Thoracic aorta (tissue), 2 donors: ENCODE results near the gene AOPEP. TPM values are rescaled to one million over a fixed set of nuclear protein-coding genes. Genes with fewer than 3 reads are reported as not detected.

Source experiments
- ATAC-seq: fragments of 150-250 bp; one replicate; pipeline ENCODE4 v1.8.0; 2017; ENCODE audit warnings: low read depth; ENCODE audit not compliant: insufficient number of reproducible peaks, low FRiP score
- DNase-seq: peaks from one replicate; pipeline ENCODE4 v3.0.0-alpha.2; 2020; ENCODE audit warnings: low spot score
- H3K27ac ChIP-seq, 2 donors: fragments of 200-600 bp; sonication (generic); 1 replicate in 1 of 2; 2 replicates in 1 of 2; pipeline ENCODE4 v1.5.1; 2016; ENCODE audit warnings: mild to moderate bottlenecking in 2 of 2, moderate library complexity in 2 of 2
- H3K27me3 ChIP-seq: fragments of 200-600 bp; sonication (generic); replicated peaks from 2 replicates; pipeline ENCODE4 v1.6.0; 2016; ENCODE audit warnings: mild to moderate bottlenecking; ENCODE audit not compliant: insufficient read depth
- H3K36me3 ChIP-seq: fragments of 200-600 bp; sonication (generic); one replicate; pipeline ENCODE4 v1.5.1; 2016
- H3K4me1 ChIP-seq, 2 donors: fragments of 200-600 bp; sonication (generic); 1 replicate in 1 of 2; 2 replicates in 1 of 2; pipeline versions ENCODE4 v1.5.1 to v1.6.0; 2016; ENCODE audit warnings: low read depth in 2 of 2, mild to moderate bottlenecking in 1 of 2; ENCODE audit not compliant: control insufficient read depth in 1 of 2
- H3K4me3 ChIP-seq: fragments of 200-600 bp; sonication (generic); 2 replicates; pipeline ENCODE4 v1.5.1; 2016; ENCODE audit warnings: mild to moderate bottlenecking
- H3K9me3 ChIP-seq: fragments of 200-600 bp; sonication (generic); 2 replicates; pipeline ENCODE4 v1.5.1; 2016
- total RNA-seq, 2 donors: library from RNA; depleted of rRNA; stranded (reverse); fragments of >200 nt; gene quantifications; one replicate each; pipeline versions ENCODE4 v1.1.0 to v1.2.3, GENCODE V29; 2016
- TF ChIP-seq, protein P1 (sequence below): fragments of 200-600 bp; sonication (generic); IDR thresholded peaks from one replicate; pipeline ENCODE4 v1.5.1; 2019; ENCODE audit warnings: antibody characterized with exemption

Gene AOPEP
- total RNA-seq, 2 donors from 2014 or later = 494 to 668 TPM

DNA sequence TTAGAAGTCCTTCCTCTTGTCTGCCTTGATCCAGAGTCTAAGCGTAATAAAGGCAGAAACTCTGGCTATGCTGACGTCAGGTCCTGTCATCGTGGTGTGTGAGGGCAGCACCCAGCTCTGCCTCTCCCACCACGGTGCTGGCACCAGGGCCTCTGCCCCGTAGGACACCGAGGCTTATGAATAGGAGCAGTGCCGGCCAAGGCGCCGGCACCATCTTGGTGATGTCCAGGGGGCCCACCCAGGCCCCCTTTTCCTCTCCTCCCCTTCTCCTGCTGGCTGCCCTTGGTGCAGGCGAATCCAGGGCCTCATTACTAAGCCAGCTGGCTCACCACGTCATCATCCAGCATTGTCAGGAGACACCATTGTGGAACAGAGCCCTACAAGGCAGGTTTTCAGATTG lies 338.7 kb downstream of the AOPEP start:
- H3K9me3 ChIP-seq = no peaks in the 10 kb centered on the region
- DNase-seq = no peak
- H3K4me3 ChIP-seq = peak overlapping the region; percentile 23
- TF ChIP-seq, protein P1, sequence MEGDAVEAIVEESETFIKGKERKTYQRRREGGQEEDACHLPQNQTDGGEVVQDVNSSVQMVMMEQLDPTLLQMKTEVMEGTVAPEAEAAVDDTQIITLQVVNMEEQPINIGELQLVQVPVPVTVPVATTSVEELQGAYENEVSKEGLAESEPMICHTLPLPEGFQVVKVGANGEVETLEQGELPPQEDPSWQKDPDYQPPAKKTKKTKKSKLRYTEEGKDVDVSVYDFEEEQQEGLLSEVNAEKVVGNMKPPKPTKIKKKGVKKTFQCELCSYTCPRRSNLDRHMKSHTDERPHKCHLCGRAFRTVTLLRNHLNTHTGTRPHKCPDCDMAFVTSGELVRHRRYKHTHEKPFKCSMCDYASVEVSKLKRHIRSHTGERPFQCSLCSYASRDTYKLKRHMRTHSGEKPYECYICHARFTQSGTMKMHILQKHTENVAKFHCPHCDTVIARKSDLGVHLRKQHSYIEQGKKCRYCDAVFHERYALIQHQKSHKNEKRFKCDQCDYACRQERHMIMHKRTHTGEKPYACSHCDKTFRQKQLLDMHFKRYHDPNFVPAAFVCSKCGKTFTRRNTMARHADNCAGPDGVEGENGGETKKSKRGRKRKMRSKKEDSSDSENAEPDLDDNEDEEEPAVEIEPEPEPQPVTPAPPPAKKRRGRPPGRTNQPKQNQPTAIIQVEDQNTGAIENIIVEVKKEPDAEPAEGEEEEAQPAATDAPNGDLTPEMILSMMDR = no peak
- no peaks in the 10 kb centered on the region for H3K27me3 ChIP-seq
- peaks cover 73 to 100% of the 10 kb centered on the region in 2 donors for H3K4me1 ChIP-seq
- no peak for ATAC-seq
- peak overlapping the region; percentile 66 to 82 for H3K27ac ChIP-seq
- H3K36me3 ChIP-seq = peaks cover 23% of the 10 kb centered on the region

DNA sequence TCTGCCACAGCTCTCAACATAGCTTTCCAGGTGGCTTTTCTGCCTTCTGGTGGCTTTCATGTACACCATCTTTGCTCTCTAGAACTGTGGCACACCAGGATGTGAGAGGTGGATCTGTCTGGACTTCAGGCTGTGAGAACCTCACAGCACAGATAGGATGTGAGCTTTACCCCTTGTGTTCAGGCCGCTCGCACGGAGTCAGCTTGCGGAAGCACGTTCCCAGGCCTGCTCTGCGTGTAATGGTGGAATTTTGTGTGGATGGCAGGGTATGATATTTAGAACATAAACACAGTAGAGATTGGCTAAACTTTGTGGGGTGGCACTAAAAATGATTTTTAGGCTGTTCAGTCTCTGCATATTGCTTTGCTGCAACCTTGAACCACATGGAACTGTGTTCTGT lies 340.6 kb downstream of the AOPEP start:
- Histone ChIP-seq H3K36me3 (peaks cover 21% of the 10 kb centered on the region), H3K9me3 (no peaks in the 10 kb centered on the region), H3K27ac (peak overlapping the region; percentile 66 to 82), H3K4me1 (peaks cover 66 to 100% of the 10 kb centered on the region in 2 donors), H3K4me3 (no peak overlapping the region), H3K27me3 (no peaks in the 10 kb centered on the region)
- ATAC-seq (no peak), DNase-seq (no peak)
- TF ChIP-seq, protein P1 = no peak

DNA sequence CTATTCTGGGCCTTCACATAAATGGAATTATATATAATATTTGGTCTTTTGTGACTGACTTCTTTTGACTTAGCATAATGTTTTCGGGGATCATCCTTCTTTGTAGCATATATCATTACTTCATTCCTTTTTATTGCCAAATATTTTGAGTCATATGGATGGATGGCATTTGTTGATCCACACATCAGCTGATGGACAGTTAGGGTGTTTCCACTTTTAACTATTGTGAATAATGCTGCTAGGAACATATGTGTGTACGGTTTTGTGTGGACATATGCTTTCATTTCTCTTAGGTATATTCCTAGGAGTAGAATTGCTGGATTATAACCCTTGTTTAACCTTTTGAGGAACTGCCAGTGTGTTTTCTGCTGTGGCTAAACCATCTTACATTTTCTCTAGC lies 341.4 kb downstream of the AOPEP start:
- Histone ChIP-seq H3K36me3 (peaks cover 20% of the 10 kb centered on the region), H3K27ac (peak overlapping the region; percentile 66 to 82), H3K4me3 (no peak overlapping the region), H3K9me3 (no peaks in the 10 kb centered on the region), H3K27me3 (no peaks in the 10 kb centered on the region), H3K4me1 (peaks cover 64 to 100% of the 10 kb centered on the region in 2 donors)
- ATAC-seq (no peak), DNase-seq (no peak)
- TF ChIP-seq, protein P1 = no peak

DNA sequence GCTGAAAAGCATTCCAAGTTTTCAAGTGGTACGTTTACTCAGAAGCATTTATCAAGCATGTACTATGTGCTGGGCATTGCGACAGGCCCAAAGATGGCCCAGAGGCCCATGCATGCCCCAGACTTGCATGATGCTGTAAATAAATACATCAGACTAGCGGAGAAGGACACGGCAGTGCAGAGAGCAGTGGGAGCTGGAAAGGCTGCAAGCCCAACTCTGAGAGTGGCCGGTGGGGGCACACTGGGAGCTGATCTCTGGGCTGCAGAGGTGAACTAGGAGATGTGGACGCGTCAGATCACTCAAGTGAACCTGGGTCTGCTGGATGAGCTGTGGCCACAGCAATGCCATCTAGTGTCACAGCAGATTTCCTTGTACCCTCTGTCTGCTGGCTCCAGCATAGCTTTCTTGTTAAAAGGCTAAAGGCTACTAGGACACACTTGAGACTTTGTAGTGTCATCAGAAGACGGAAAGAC lies 344.1 kb downstream of the AOPEP start:
- peak overlapping the region; percentile 82 to 89 for H3K27ac ChIP-seq
- no peaks in the 10 kb centered on the region for H3K9me3 ChIP-seq
- DNase-seq = no peak
- peaks cover 63 to 100% of the 10 kb centered on the region in 2 donors for H3K4me1 ChIP-seq
- no peak for ATAC-seq
- TF ChIP-seq, protein P1 = no peak
- H3K4me3 ChIP-seq = peak overlapping the region; percentile 11
- no peaks in the 10 kb centered on the region for H3K27me3 ChIP-seq
- peaks cover 9% of the 10 kb centered on the region for H3K36me3 ChIP-seq

DNA sequence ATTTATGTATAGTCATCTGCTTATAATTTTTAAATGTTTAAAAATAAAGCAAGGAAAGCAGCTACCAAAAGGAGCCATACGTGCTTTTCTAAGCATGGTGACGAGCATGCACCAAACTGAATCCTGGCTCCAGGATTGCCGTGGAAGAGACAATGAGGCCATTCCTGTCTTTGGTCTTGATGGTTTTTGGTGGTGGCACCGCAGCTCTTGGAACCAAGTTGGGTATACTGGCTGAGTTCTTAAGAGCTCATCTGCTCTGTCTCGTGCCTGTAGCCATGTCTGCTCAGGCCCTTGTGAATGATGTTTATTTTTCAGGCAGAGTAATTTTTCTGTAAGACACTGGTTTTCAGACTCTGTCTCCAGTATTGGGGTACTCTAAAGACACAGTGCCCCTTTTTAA lies 345.0 kb downstream of the AOPEP start:
- no peak for ATAC-seq
- Histone ChIP-seq H3K9me3 (no peaks in the 10 kb centered on the region), H3K4me1 (peaks cover 62 to 100% of the 10 kb centered on the region in 2 donors), H3K4me3 (no peak overlapping the region), H3K27me3 (no peaks in the 10 kb centered on the region), H3K36me3 (peaks cover 9% of the 10 kb centered on the region), H3K27ac (peak overlapping the region; percentile 82 to 89)
- TF ChIP-seq, protein P1 = no peak
- no peak for DNase-seq
